HG02973 (cell line): Measurements from ENCODE around the gene ERBB4.

Experiments
- ATAC-seq: cut with Tn5 transposase; IDR thresholded peaks from one replicate; pipeline ENCODE4 v1.9.1; 2021; ENCODE audit warnings: moderate library complexity; ENCODE audit not compliant: unreplicated experiment

ERBB4 gene

GRCh38 chr2:211948932-211949331, 589.7 kb downstream of the ERBB4 start:
- no peak for ATAC-seq

- ATAC-seq: no peak
Observed at GRCh38 chr2:211946960-211947359, 591.6 kb downstream of the ERBB4 start.

- peak; percentile 69 for ATAC-seq
Observed at GRCh38 chr2:211944572-211944971, 594.0 kb downstream of the ERBB4 start.

GRCh38 chr2:211942153-211942552, 596.4 kb downstream of the ERBB4 start:
- ATAC-seq: no peak

GRCh38 chr2:211941216-211941747, 597.3 kb downstream of the ERBB4 start:
- ATAC-seq: no peak

- ATAC-seq: no peak
Observed at GRCh38 chr2:211939177-211939576, 599.4 kb downstream of the ERBB4 start.

GRCh38 chr2:211934811-211935210, 603.8 kb downstream of the ERBB4 start:
- ATAC-seq: no peak

- ATAC-seq: no peak
Observed at GRCh38 chr2:211931314-211931713, 607.3 kb downstream of the ERBB4 start.

- peak; percentile 89 for ATAC-seq
Observed at GRCh38 chr2:211930331-211930730, 608.3 kb downstream of the ERBB4 start.

GRCh38 chr2:211928201-211928600, 610.4 kb downstream of the ERBB4 start:
- ATAC-seq: no peak

- no peak for ATAC-seq
Observed at GRCh38 chr2:211923019-211923418, 615.6 kb downstream of the ERBB4 start.

- no peak for ATAC-seq
Observed at GRCh38 chr2:211903961-211904360, 634.6 kb downstream of the ERBB4 start.

GRCh38 chr2:211901226-211901846, 637.3 kb downstream of the ERBB4 start:
- ATAC-seq: no peak

GRCh38 chr2:211900518-211900917, 638.1 kb downstream of the ERBB4 start:
- ATAC-seq: no peak

- no peak for ATAC-seq
Observed at GRCh38 chr2:211900000-211900399, 638.6 kb downstream of the ERBB4 start.

GRCh38 chr2:211898702-211899101, 639.9 kb downstream of the ERBB4 start:
- ATAC-seq: no peak

- ATAC-seq: no peak
Observed at GRCh38 chr2:211881449-211881848, 657.2 kb downstream of the ERBB4 start.

GRCh38 chr2:211879323-211879722, 659.3 kb downstream of the ERBB4 start:
- ATAC-seq: no peak

- no peak for ATAC-seq
Observed at GRCh38 chr2:211877061-211877460, 661.5 kb downstream of the ERBB4 start.

GRCh38 chr2:211875488-211875887, 663.1 kb downstream of the ERBB4 start:
- no peak for ATAC-seq

- ATAC-seq: no peak
Observed at GRCh38 chr2:211868996-211869533, 669.5 kb downstream of the ERBB4 start.

- ATAC-seq: peak; percentile 94
Observed at GRCh38 chr2:211867845-211868451, 670.7 kb downstream of the ERBB4 start.
